Aorta (tissue), 5 donors: ENCODE results near the gene PGA5. TPM values are rescaled to one million over a fixed set of nuclear protein-coding genes. Genes with fewer than 3 reads are reported as not detected.

ENCODE experiments used
- ATAC-seq: fragments of 200-7000 bp; cut with Tn5 transposase; one replicate; pipeline ENCODE4 v1.9.1; 2022; ENCODE audit warnings: moderate library complexity; ENCODE audit not compliant: low FRiP score
- DNase-seq, 2 donors: peaks; one replicate each; pipeline ENCODE4 v3.0.0-alpha.2; 2020
- H3K27ac ChIP-seq, 2 donors: one replicate each; pipeline ENCODE4 v1.5.1; 2013; ENCODE audit warnings: low read length in 2 of 2, mild to moderate bottlenecking in 2 of 2, moderate library complexity in 2 of 2, control low read depth in 1 of 2, inconsistent platforms in 1 of 2, low read depth in 1 of 2
- H3K27me3 ChIP-seq, 2 donors: one replicate each; pipeline ENCODE4 v1.6.1; 2013; ENCODE audit warnings: control low read depth in 1 of 2, low read length in 1 of 2, mild to moderate bottlenecking in 1 of 2, moderate library complexity in 1 of 2; ENCODE audit not compliant: insufficient read depth in 2 of 2, control insufficient read depth in 1 of 2
- H3K36me3 ChIP-seq, 2 donors: one replicate each; pipeline ENCODE4 v1.6.1; 2013; ENCODE audit warnings: control low read depth in 1 of 2, low read length in 1 of 2, mild to moderate bottlenecking in 1 of 2; ENCODE audit not compliant: insufficient read depth in 2 of 2, control insufficient read depth in 1 of 2
- H3K4me1 ChIP-seq, 2 donors: one replicate each; pipeline ENCODE4 v1.6.1; 2013; ENCODE audit warnings: low read length in 2 of 2, control low read depth in 1 of 2, mild to moderate bottlenecking in 1 of 2, moderate library complexity in 1 of 2; ENCODE audit not compliant: insufficient read depth in 2 of 2, control insufficient read depth in 1 of 2
- H3K4me3 ChIP-seq, 2 donors: one replicate each; pipeline ENCODE4 v1.5.1; 2013; ENCODE audit warnings: low read length in 2 of 2, control low read depth in 1 of 2, mild to moderate bottlenecking in 1 of 2
- H3K9me3 ChIP-seq: one replicate; pipeline ENCODE4 v1.6.1; 2013; ENCODE audit warnings: mild to moderate bottlenecking, low read length; ENCODE audit not compliant: control insufficient read depth
- WGBS, 2 donors: extraction: QIAGEN DNeasy Blood & Tissue Kit; methylation state at CpG; one replicate each; pipeline ENCODE4 v1.1.7; 2013; 5-methylcytosine and 5-hydroxymethylcytosine counted together
- intact Hi-C, 2 donors: fragments of 100-400 bp; cut with DNase I; formaldehyde crosslinking; loops; one replicate each; pipeline versions ENCODE4 v1.14.2 to v1.15.0; 2022
- polyA plus RNA-seq, 2 donors: library from polyadenylated mRNA; stranded (reverse); fragments of 200-250 nt; gene quantifications; one replicate each; pipeline ENCODE4 v1.2.3, GENCODE V29; 2013
- total RNA-seq, 2 donors: library from RNA; stranded (reverse); fragmentation: NEBNext Ultra II Directional; extraction: Animal tissue kit (Norgen Biotek cat#: 25700); gene quantifications; one replicate each; pipeline ENCODE4 v1.2.1, GENCODE V29; 2021
- donor health status: healthy with polysubstance abuse.
- donor health status: Bipolar disorder and iron deficiency.
- donor health status: DM: no; HTN: no; CAD: no.
- donor health status: DM: no; HTN: no; CAD: no.
- donor health status: DM: yes; HTN: yes; CAD: no.

Gene PGA5
- total and polyA plus RNA-seq, 4 donors = 0.10 to 1.0 TPM; not detected in 2

GRCh38 chr11:61254403-61255025 lies 13.5 kb downstream of the PGA5 start:
- DNase-seq (peak; percentile 74 to 83), ATAC-seq (peak; percentile 72)
- Histone ChIP-seq H3K9me3 (no peaks in the 10 kb centered on the region), H3K36me3 (peaks cover 0 to 2% of the 10 kb centered on the region in 2 donors), H3K27ac (no peak overlapping the region), H3K27me3 (no peaks in the 10 kb centered on the region), H3K4me1 (no peaks in the 10 kb centered on the region), H3K4me3 (no peak overlapping the region)
- WGBS, 2 donors = 52 to 57% methylated on average over 12 of the region's 12 CpGs
- intact Hi-C loops = no loop called here

DNA sequence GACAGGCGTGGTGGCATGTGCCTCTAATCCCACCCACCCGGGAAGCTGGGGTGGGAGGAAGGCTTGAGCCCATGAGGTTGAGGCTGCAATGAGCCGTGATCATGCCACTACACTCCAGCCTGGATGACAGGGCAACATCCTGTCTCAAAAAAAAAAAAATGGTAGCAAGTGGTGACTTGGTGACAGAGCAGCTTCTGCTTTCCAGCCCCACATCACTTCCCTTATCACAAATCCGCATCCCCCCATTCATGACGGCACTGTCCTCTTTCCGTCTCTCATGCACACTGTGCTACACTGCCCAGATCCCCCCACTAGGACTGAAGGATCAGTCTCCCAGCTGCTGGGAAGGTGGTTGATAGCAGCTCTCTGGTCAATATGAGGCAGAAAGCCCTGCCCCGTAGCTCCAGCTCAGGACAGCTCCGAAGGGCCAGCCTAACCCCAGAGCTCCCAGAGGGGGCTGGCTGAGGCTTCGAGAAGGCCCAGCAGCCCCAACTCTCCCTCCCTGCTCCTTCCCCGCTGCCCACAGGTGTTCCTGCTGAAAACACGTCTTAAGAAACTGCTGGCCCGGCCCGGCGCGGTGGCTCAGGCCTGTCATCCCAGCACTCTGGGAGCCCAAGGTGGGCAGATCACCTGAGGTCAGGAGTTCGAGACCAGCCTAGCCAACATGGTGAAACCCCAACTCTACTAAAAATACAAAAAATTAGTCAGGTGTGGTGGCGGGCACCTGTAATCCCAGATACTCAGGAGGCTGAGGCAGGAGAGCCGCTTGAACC lies 15.9 kb downstream of the PGA5 start:
- ATAC-seq (no peak), DNase-seq (no peak)
- Histone ChIP-seq H3K27me3 (no peaks in the 10 kb centered on the region), H3K4me1 (no peaks in the 10 kb centered on the region), H3K9me3 (no peaks in the 10 kb centered on the region), H3K4me3 (no peak overlapping the region), H3K27ac (no peak overlapping the region), H3K36me3 (peaks cover 0 to 2% of the 10 kb centered on the region in 2 donors)
- WGBS, 2 donors = 95% methylated on average over 18 of the region's 18 CpGs
- intact Hi-C loops = no loop called here

DNA sequence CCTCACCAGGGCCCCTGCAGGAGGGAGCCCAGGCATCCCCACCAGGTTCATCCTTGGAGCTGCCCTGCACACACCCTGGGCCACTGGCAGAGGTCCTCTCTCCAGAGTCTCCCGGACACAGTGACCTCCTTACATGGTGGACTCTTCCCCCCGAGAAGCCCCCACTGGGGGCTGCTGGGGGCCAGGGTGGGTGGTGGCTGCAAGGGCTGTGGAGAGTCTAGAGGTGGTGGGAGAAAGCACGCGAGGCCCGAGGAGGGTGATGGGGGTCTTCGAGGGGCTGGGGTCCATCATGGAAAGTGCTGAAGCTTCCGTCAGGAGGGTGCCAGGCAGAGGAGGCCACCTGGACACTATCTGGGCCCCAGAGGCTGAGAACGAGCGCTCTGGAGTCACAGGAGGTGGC lies 17.6 kb downstream of the PGA5 start:
- Histone ChIP-seq H3K9me3 (no peaks in the 10 kb centered on the region), H3K27me3 (no peaks in the 10 kb centered on the region), H3K27ac (no peak overlapping the region), H3K36me3 (peaks cover 0 to 2% of the 10 kb centered on the region in 2 donors), H3K4me1 (no peaks in the 10 kb centered on the region), H3K4me3 (no peak overlapping the region)
- DNase-seq (no peak), ATAC-seq (no peak)
- intact Hi-C loops = no loop called here
- 90 to 91% methylated on average over 9 of the region's 9 CpGs for WGBS, 2 donors

- peaks cover 0 to 2% of the 10 kb centered on the region in 2 donors for H3K36me3 ChIP-seq
- H3K4me1 ChIP-seq = no peaks in the 10 kb centered on the region
- no peaks in the 10 kb centered on the region for H3K27me3 ChIP-seq
- intact Hi-C loops = no loop called here
- 95% methylated on average over 6 of the region's 6 CpGs for WGBS, 2 donors
- ATAC-seq = no peak
- no peaks in the 10 kb centered on the region for H3K9me3 ChIP-seq
- no peak overlapping the region for H3K27ac ChIP-seq
- H3K4me3 ChIP-seq = no peak overlapping the region
- no peak for DNase-seq
Measured at GRCh38 chr11:61259363-61259762, 18.4 kb downstream of the PGA5 start.

DNA sequence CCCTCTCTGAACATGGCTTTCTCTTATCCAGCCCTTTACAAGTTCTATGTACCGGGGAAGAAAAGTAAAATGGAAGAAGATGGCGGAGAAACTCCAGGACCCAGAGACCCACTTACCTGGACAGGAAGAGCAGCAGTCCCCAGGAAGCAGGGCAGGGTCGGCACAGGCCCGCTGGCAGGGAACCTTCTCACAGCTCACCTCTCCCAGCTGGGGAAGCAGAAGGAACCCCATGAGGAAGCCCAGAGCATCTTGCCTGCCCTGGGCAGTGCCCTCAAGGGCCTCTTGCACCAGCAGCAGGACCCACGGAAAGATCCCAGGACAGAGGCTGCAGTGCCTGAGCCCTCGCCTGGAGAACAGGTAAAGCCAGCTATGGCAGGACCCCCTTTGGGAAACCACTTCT lies 23.4 kb downstream of the PGA5 start:
- WGBS, 2 donors = 95 to 96% methylated on average over 6 of the region's 6 CpGs
- H3K27ac ChIP-seq = no peak overlapping the region
- H3K4me1 ChIP-seq = no peaks in the 10 kb centered on the region
- H3K4me3 ChIP-seq = no peak overlapping the region
- H3K27me3 ChIP-seq = no peaks in the 10 kb centered on the region
- no peak for ATAC-seq
- intact Hi-C loops = no loop called here
- DNase-seq = no peak
- no peaks in the 10 kb centered on the region for H3K36me3 ChIP-seq
- H3K9me3 ChIP-seq = no peaks in the 10 kb centered on the region

DNA sequence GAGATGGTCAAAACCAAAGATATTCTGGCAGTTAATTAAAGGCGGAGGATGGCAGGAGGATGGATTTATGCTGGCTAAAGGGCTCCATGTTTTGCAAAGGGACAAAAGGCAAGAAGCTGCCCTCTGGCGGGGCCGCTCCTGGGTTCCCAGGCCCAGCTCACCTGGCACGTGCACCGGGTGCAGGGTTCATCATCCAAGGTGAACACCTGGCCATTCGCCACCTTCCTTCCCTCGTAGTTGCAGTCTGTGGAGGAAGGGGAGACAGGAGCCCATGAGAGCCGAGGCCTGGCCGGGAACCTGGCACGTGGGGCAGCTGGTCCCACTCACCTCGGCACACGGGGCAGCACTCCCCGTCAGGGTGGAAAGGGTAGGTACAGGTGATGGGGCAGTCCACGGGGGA lies 23.8 kb downstream of the PGA5 start:
- no peak overlapping the region for H3K4me3 ChIP-seq
- intact Hi-C loops = no loop called here
- H3K4me1 ChIP-seq = no peaks in the 10 kb centered on the region
- no peaks in the 10 kb centered on the region for H3K9me3 ChIP-seq
- no peak for ATAC-seq
- WGBS, 2 donors = 94 to 95% methylated on average over 14 of the region's 14 CpGs
- H3K27me3 ChIP-seq = no peaks in the 10 kb centered on the region
- no peak for DNase-seq
- H3K27ac ChIP-seq = no peak overlapping the region
- no peaks in the 10 kb centered on the region for H3K36me3 ChIP-seq

DNA sequence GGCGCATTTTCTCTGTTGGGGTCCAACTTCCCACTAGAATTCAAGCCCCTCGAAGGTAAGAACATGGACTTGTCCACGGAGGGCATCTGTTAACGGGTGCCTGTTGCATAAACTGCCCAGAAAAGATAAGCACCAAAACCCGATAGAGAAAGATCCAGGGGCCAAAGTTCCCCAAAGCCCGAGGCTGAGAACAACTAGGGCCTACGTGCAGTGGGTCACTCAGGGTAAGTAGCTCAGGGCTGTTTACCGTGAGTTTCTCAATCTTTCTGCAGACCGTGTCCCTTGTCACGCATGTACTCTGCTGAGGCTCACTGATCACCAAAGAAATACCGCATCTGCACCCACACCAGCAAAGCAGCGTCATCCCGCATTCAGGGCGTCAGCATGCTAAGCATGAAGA lies 24.4 kb downstream of the PGA5 start:
- intact Hi-C loops = no loop called here
- H3K4me1 ChIP-seq = no peaks in the 10 kb centered on the region
- DNase-seq (no peak), ATAC-seq (no peak)
- no peaks in the 10 kb centered on the region for H3K27me3 ChIP-seq
- no peaks in the 10 kb centered on the region for H3K9me3 ChIP-seq
- WGBS, 2 donors = 93% methylated on average over 14 of the region's 14 CpGs
- H3K36me3 ChIP-seq = no peaks in the 10 kb centered on the region
- H3K27ac ChIP-seq = no peak overlapping the region
- H3K4me3 ChIP-seq = no peak overlapping the region

DNA sequence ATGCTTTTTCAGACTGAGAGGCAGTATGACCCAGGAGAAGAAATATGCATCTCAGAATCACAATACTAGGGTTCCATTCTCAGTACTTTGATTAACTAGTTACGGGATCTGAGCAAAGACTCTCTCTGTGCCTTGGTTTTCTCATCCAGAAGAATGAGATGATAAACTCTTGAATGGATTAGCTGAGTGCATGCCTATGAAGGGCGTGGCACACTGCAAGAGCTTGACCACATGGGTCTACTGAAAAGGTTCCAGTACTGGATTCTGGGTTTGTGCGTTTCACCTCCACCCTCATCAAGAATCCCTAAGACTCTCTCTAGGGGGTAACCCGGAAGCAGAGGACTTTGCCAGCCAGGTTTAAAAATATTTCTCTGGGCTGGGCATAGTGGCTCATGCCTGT lies 25.6 kb downstream of the PGA5 start:
- WGBS, 2 donors = 88 to 95% methylated on average over 4 of the region's 4 CpGs
- ATAC-seq = no peak
- intact Hi-C loops = no loop called here

GRCh38 chr11:61267437-61267841 lies 26.5 kb downstream of the PGA5 start:
- Histone ChIP-seq H3K9me3 (no peaks in the 10 kb centered on the region), H3K4me3 (no peak overlapping the region), H3K36me3 (no peaks in the 10 kb centered on the region), H3K27ac (no peak overlapping the region), H3K27me3 (no peaks in the 10 kb centered on the region), H3K4me1 (no peaks in the 10 kb centered on the region)
- ATAC-seq (no peak), DNase-seq (no peak)
- WGBS, 2 donors = 82 to 88% methylated on average over 6 of the region's 6 CpGs
- intact Hi-C loops = no loop called here

More for the DNA sequence above, 25.6 kb downstream of the PGA5 start:
- Histone ChIP-seq H3K4me3 (no peak overlapping the region), H3K4me1 (no peaks in the 10 kb centered on the region), H3K36me3 (no peaks in the 10 kb centered on the region), H3K9me3 (no peaks in the 10 kb centered on the region), H3K27ac (no peak overlapping the region), H3K27me3 (no peaks in the 10 kb centered on the region)
- no peak for DNase-seq
